ENCODE results near the gene LHFPL2. TPM values are rescaled to one million over a fixed set of nuclear protein-coding genes. Genes with fewer than 3 reads are reported as not detected.
"Not testable (repeated sequence)": the region's sequence is repeated elsewhere in the genome, so short reads cannot be mapped to it uniquely, and the experiment has no call there.

The LHFPL2 gene, protein sequence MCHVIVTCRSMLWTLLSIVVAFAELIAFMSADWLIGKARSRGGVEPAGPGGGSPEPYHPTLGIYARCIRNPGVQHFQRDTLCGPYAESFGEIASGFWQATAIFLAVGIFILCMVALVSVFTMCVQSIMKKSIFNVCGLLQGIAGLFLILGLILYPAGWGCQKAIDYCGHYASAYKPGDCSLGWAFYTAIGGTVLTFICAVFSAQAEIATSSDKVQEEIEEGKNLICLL
- total RNA-seq: 10 to 100 TPM; 21.5 to 45.1 (median 27.9) TPM
- polyA plus RNA-seq: 10 to 100 TPM; 20.3 to 41.5 TPM
- long read RNA-seq, donor 1, full-length matches to known transcripts: 8 of 19 reads
- long read RNA-seq, donor 1, partial matches to known transcripts: 3 of 19 reads
- long read RNA-seq, donor 1, other reads (novel, unspliced or antisense): 8 of 19 reads
- long read RNA-seq, donor 2, full-length matches to known transcripts: 6 of 11 reads
- long read RNA-seq, donor 2, partial matches to known transcripts: 5 of 11 reads
- long read RNA-seq, donor 2, other reads (novel, unspliced or antisense): 0 of 11 reads
- long read RNA-seq, donor 3, full-length matches to known transcripts: 44 of 88 reads
- long read RNA-seq, donor 3, partial matches to known transcripts: 31 of 88 reads
- long read RNA-seq, donor 3, other reads (novel, unspliced or antisense): 13 of 88 reads

GRCh38 chr5:78648359-78649210, at the start of gene LHFPL2:
Gene LHFPL2, minus strand, starts transcription at chr5:78648772. Its CDS starts 138,559 bp downstream, at chr5:78510213.
- H3K4me1 ChIP-seq (ENCODE audit: insufficient read depth): peaks cover 15% of the 10 kb centered on the region
- 0 to 1% (median 1%) methylated on average over 30 to 111 of the region's 112 CpGs for WGBS, 3 donors
- intact Hi-C loops (cut with DNase I): no loop called here
- no peaks in the 10 kb centered on the region for H3K9me3 ChIP-seq
- TF ChIP-seq, protein P1, sequence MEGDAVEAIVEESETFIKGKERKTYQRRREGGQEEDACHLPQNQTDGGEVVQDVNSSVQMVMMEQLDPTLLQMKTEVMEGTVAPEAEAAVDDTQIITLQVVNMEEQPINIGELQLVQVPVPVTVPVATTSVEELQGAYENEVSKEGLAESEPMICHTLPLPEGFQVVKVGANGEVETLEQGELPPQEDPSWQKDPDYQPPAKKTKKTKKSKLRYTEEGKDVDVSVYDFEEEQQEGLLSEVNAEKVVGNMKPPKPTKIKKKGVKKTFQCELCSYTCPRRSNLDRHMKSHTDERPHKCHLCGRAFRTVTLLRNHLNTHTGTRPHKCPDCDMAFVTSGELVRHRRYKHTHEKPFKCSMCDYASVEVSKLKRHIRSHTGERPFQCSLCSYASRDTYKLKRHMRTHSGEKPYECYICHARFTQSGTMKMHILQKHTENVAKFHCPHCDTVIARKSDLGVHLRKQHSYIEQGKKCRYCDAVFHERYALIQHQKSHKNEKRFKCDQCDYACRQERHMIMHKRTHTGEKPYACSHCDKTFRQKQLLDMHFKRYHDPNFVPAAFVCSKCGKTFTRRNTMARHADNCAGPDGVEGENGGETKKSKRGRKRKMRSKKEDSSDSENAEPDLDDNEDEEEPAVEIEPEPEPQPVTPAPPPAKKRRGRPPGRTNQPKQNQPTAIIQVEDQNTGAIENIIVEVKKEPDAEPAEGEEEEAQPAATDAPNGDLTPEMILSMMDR (IDR thresholded peaks at IDR 0.05): no peak
- TF ChIP-seq POLR2A (IDR thresholded peaks at IDR 0.05): peak; percentile 30
- no peak for TF ChIP-seq EP300 (IDR thresholded peaks at IDR 0.05)
- DNase-seq: peak; percentile 82 to 91 (median 88)
- H3K4me3 ChIP-seq: peak within 1 kb of the TSS; percentile 64
- H3K36me3 ChIP-seq: no peaks in the 10 kb centered on the region
- no peaks in the 10 kb centered on the region for H3K27me3 ChIP-seq
- peak within 1 kb of the TSS; percentile 98 to 99 for H3K27ac ChIP-seq

GRCh38 chr5:78696637-78697036, 48.1 kb upstream of the LHFPL2 start:
- Histone ChIP-seq H3K36me3 (no peaks in the 10 kb centered on the region), H3K27ac (no peak overlapping the region), H3K4me3 (no peak overlapping the region), H3K27me3 (no peaks in the 10 kb centered on the region), H3K4me1 (ENCODE audit: insufficient read depth) (no peaks in the 10 kb centered on the region), H3K9me3 (no peaks in the 10 kb centered on the region)
- intact Hi-C loops (cut with DNase I): no loop called here
- TF ChIP-seq EP300 (IDR thresholded peaks at IDR 0.05) (no peak), POLR2A (IDR thresholded peaks at IDR 0.05) (no peak)
- TF ChIP-seq, protein P1 (IDR thresholded peaks at IDR 0.05): no peak
- no peak for DNase-seq

- H3K36me3 ChIP-seq; DNase-seq; H3K4me3 ChIP-seq; H3K27ac ChIP-seq; H3K27me3 ChIP-seq; H3K9me3 ChIP-seq; H3K4me1 ChIP-seq (ENCODE audit: insufficient read depth); intact Hi-C loops (cut with DNase I): not testable (repeated sequence)
- WGBS, 3 donors: 80 to 87% (median 84%) methylated on average over 4 of the region's 4 CpGs
These were observed 47.5 kb upstream of the LHFPL2 start for GRCh38 chr5:78696052-78696451.

DNA sequence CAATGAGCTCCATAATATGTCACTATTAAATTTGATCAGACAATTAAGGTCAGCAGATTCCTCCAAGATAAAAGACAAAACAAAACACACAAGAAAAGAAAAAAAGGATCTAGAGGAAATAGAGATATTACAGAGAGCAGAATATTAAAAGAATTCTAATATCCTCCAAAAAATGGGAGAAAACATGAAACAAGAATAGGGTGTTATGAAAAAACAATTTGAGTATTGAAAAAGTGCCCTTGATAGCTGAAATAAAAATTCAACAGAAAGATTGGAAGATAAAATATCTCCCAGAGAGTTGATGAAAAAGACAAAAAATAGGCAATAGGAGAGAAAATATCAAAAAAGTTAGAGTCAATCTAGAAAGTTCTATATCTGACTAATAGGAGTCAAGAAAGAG, 44.8 kb upstream of the LHFPL2 start:
- H3K4me3 ChIP-seq: no peak overlapping the region
- H3K27me3 ChIP-seq: no peaks in the 10 kb centered on the region
- H3K36me3 ChIP-seq: no peaks in the 10 kb centered on the region
- no peaks in the 10 kb centered on the region for H3K9me3 ChIP-seq
- no peak for TF ChIP-seq EP300 (IDR thresholded peaks at IDR 0.05)
- TF ChIP-seq POLR2A (IDR thresholded peaks at IDR 0.05): no peak
- TF ChIP-seq, protein P1 (IDR thresholded peaks at IDR 0.05): no peak
- DNase-seq: no peak
- H3K27ac ChIP-seq: no peak overlapping the region
- peaks cover 3% of the 10 kb centered on the region for H3K4me1 ChIP-seq (ENCODE audit: insufficient read depth)
- intact Hi-C loops (cut with DNase I): no loop called here
